NCI-H187 (cell line): Measurements from ENCODE around the gene PACRG.

ENCODE experiments used
- DNase-seq, 2 experiments: peaks; one replicate each; lab custom pipeline; 2025; lab: John Stamatoyannopoulos, UW

PACRG gene

GRCh38 chr6:162710936-162711335 is 16.8 kb upstream of the PACRG start:
- no peak for DNase-seq

- DNase-seq: no peak
Observed at GRCh38 chr6:162711376-162711775, 16.4 kb upstream of the PACRG start.

GRCh38 chr6:162712694-162713093 is 15.1 kb upstream of the PACRG start:
- no peak for DNase-seq

- DNase-seq: no peak
Observed at GRCh38 chr6:162713974-162714780, 13.6 kb upstream of the PACRG start.

GRCh38 chr6:162715601-162716000 is 12.2 kb upstream of the PACRG start:
- DNase-seq: no peak

- DNase-seq: no peak
Observed at GRCh38 chr6:162719528-162719927, 8.2 kb upstream of the PACRG start.

- DNase-seq: no peak
Observed at GRCh38 chr6:162721404-162721687, 6.4 kb upstream of the PACRG start.

- no peak for DNase-seq
Observed at GRCh38 chr6:162722226-162722625, 5.5 kb upstream of the PACRG start.

- no peak for DNase-seq
Observed at GRCh38 chr6:162722633-162723032, 5.1 kb upstream of the PACRG start.

- no peak for DNase-seq
Observed at GRCh38 chr6:162726947-162727321, 840 bp upstream of the PACRG start.

- no peak for DNase-seq
Observed at GRCh38 chr6:162728197-162728596, 423 bp downstream of the PACRG start.

- DNase-seq: no peak
Observed at GRCh38 chr6:162728706-162729105, 932 bp downstream of the PACRG start.

- no peak for DNase-seq
Observed at GRCh38 chr6:162730502-162730901, 2.7 kb downstream of the PACRG start.

GRCh38 chr6:162733489-162733888 is 5.7 kb downstream of the PACRG start:
- no peak for DNase-seq

GRCh38 chr6:162736961-162737360 is 9.2 kb downstream of the PACRG start:
- no peak for DNase-seq

GRCh38 chr6:162750776-162751175 is 23.0 kb downstream of the PACRG start:
- DNase-seq: no peak

GRCh38 chr6:162751211-162751859 is 23.6 kb downstream of the PACRG start:
- no peak for DNase-seq

- DNase-seq: no peak
Observed at GRCh38 chr6:162753775-162754174, 26.0 kb downstream of the PACRG start.

- no peak for DNase-seq
Observed at GRCh38 chr6:162770136-162770535, 42.4 kb downstream of the PACRG start.

- DNase-seq: no peak
Observed at GRCh38 chr6:162770955-162771354, 43.2 kb downstream of the PACRG start.

- DNase-seq: no peak
Observed at GRCh38 chr6:162772466-162772865, 44.7 kb downstream of the PACRG start.

- no peak for DNase-seq
Observed at GRCh38 chr6:162773996-162774395, 46.2 kb downstream of the PACRG start.

- no peak for DNase-seq
Observed at GRCh38 chr6:162777091-162777490, 49.3 kb downstream of the PACRG start.

- no peak for DNase-seq
Observed at GRCh38 chr6:162778603-162779002, 50.8 kb downstream of the PACRG start.
